Measurements from ENCODE around the gene ZNF488. TPM values are rescaled to one million over a fixed set of nuclear protein-coding genes. Genes with fewer than 3 reads are reported as not detected.

Gene ZNF488
- total RNA-seq, 2 experiments from 2014 or later: 0.12 TPM; not detected in 1

DNA sequence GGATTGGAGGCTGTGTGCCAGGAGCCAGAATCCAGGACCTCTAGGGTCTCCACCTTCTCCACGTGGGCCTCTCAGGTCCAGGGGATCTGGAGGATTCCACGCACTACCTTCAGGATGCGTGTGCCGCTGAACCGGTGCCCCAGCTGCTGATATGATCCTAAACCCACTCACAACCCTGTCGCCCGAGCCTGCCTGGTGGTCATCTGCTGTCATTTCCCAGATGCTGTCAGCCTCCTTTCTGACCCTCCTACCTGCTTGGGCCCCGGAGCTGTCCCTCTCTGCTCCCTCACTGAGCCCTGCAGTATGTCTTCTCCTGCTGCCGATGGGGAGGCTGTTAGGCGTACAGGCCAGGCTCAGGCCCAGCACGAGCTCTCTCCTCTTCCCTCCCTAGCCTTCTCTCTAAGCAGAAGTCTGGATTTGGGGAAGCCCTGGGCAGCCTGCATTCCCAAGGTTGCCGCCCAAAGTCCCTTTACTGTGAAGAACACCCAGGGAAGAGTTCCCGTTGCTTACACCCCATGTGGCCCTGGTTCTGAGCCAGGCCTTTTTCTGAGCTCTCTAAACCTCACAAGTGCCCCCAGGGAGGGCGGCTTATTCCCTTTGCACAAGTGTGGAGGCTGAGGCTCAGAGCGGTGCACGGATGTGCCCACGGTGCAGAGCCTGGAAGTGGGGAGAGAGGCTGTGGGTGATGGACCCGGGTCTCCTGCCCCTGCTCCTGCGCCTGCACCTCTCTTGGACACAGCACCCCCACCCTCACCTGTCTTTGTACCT lies 30.8 kb upstream of the ZNF488 start:
- H3K36me3 Mint-ChIP-seq: no peaks in the 10 kb centered on the region
- CTCF ChIA-PET: no interaction called here
- no peak for ATAC-seq

DNA sequence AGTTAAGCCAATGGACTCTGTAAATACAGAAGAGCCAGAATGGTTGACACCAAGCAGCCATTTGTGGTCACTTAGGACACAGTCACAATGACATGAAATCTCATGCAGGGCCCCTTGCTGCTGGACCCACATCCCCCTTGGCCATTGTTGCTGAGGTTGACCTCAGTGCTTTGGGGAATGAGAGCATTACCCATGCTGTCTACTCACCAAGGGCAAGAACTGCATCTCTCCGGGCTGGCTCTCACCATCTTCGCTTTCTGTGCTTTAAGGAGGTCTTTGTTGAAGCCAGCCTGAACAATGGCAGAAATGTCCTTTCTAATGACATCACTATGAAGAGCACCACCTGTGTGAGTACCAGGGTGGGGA lies 30.1 kb upstream of the ZNF488 start:
- Mint-ChIP-seq H3K9me3 (ENCODE audit: low read depth) (no peaks in the 10 kb centered on the region), H3K27ac (no peak overlapping the region), H3K4me1 (no peaks in the 10 kb centered on the region), H3K27me3 (peaks cover 2% of the 10 kb centered on the region), H3K4me3 (no peak overlapping the region), H3K36me3 (no peaks in the 10 kb centered on the region)
- ATAC-seq (no peak), DNase-seq (no peak)
- CTCF ChIA-PET: no interaction called here

More for the DNA sequence above, 30.8 kb upstream of the ZNF488 start:
- Mint-ChIP-seq H3K27ac (no peak overlapping the region), H3K27me3 (peaks cover 2% of the 10 kb centered on the region), H3K4me3 (no peak overlapping the region), H3K4me1 (no peaks in the 10 kb centered on the region), H3K9me3 (ENCODE audit: low read depth) (no peaks in the 10 kb centered on the region)
- no peak for DNase-seq

DNA sequence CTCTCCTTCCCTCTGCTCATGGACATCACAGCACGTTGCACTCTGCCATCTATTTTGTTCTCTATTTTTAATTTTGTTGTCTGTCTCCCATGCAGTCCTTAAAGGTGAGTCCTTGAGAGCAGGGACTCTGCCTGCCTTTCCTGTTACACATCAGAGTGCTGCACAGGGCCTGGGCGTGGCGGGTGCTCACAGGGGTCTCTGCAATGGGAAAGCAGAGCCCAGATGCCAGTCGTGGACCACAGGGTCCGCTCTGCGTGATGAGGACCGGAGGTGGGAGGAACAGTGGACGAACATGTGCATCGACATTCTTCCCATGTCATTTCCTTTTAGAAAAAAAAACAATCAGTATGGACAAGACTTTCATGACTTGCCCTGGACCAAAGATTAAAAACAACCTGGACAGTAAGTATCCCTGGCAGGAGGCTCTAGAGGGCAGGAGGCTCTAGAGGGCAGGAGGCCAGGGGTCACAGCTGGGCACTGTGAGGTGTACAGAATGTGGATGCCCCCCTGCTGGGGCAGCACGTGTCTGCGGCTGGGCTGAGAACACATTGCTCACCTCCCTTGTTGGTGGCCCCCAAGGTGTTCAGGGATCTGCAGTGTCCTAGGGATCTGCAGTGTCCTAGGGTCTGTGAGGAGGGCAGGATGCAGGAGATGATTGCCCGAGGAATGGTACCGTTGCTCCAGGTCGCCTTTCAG lies 29.6 kb upstream of the ZNF488 start:
- no peak for DNase-seq
- ATAC-seq: no peak
- peaks cover 2% of the 10 kb centered on the region for H3K27me3 Mint-ChIP-seq
- no peak overlapping the region for H3K27ac Mint-ChIP-seq
- H3K4me1 Mint-ChIP-seq: no peaks in the 10 kb centered on the region
- H3K4me3 Mint-ChIP-seq: no peak overlapping the region
- no peaks in the 10 kb centered on the region for H3K9me3 Mint-ChIP-seq (ENCODE audit: low read depth)
- no peaks in the 10 kb centered on the region for H3K36me3 Mint-ChIP-seq
- CTCF ChIA-PET: no interaction called here

DNA sequence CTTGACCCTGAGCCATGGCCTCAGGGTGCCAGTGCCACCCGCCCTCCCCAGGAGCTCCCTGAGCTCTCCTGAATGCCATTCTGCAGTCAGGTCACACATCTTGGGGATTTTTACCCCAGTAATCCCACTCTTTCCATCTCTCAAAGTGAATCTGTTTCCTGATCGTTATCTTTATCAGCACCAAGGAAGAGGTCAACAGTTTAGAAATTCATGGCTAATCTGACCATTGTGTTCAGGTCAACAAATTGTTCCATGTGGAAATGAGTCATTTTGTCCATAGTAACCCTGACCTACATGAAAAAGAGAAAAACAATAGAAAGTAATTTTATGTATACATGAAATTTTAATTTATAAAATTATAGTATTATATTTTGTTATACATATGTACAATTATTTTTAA lies 28.8 kb upstream of the ZNF488 start:
- CTCF ChIA-PET: no interaction called here
- ATAC-seq (no peak), DNase-seq (no peak)
- Mint-ChIP-seq H3K27ac (no peak overlapping the region), H3K27me3 (peaks cover 2% of the 10 kb centered on the region), H3K4me1 (no peaks in the 10 kb centered on the region), H3K9me3 (ENCODE audit: low read depth) (no peaks in the 10 kb centered on the region), H3K36me3 (no peaks in the 10 kb centered on the region), H3K4me3 (no peak overlapping the region)

DNA sequence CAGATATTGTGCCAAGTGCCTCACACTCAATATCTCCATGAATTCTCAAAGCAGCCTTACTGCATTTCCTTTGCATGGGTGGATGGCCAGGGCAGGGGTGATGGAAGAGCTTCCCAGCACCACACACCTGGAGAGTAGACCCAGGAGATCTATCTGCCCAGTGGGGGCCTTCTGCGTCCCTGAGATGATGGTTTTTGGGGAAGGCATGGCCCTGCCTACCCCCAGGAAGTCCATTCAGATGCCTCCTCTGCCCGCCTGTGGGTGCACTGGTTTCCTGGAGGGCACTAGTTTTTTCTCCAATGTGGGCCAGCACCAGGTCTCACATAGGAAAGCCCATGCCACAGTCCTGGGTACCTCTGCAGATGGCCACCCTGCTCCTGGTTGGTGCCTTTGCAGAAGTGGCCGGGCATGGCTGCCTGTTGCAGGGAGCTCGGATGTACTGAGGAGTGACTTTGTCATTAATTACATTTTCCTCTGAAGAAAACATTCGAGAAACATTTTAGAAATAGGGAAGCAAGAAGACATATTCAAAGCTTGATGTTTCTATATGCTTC lies 28.2 kb upstream of the ZNF488 start:
- H3K27me3 Mint-ChIP-seq: peaks cover 2% of the 10 kb centered on the region
- H3K36me3 Mint-ChIP-seq: no peaks in the 10 kb centered on the region
- DNase-seq (no peak), ATAC-seq (no peak)
- H3K9me3 Mint-ChIP-seq (ENCODE audit: low read depth): no peaks in the 10 kb centered on the region
- H3K4me3 Mint-ChIP-seq: no peak overlapping the region
- H3K4me1 Mint-ChIP-seq: no peaks in the 10 kb centered on the region
- H3K27ac Mint-ChIP-seq: no peak overlapping the region
- CTCF ChIA-PET: no interaction called here

DNA sequence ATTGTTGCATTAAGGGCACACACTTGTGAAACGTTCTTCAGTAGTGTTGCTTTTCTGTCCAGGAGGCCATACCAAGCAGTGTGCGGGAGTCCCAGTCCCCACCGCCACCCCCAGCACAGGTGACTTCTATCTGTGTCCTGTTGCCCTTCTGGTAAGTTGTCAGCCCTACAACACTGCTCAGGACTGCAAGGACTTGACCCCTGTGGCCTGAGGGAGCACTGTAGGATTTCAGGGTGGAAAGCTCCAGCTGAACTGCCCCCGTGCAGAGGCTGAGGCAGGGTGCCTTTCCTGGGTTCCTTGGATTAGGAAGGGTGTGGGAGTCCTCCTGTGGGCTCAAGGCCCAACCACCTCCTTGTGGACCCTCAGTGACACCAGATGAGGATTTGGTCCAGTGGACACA lies 26.8 kb upstream of the ZNF488 start:
- CTCF ChIA-PET: no interaction called here
- ATAC-seq (no peak), DNase-seq (no peak)
- Mint-ChIP-seq H3K27me3 (peaks cover 2% of the 10 kb centered on the region), H3K36me3 (no peaks in the 10 kb centered on the region), H3K4me3 (no peak overlapping the region), H3K4me1 (no peaks in the 10 kb centered on the region), H3K9me3 (ENCODE audit: low read depth) (no peaks in the 10 kb centered on the region), H3K27ac (no peak overlapping the region)

DNA sequence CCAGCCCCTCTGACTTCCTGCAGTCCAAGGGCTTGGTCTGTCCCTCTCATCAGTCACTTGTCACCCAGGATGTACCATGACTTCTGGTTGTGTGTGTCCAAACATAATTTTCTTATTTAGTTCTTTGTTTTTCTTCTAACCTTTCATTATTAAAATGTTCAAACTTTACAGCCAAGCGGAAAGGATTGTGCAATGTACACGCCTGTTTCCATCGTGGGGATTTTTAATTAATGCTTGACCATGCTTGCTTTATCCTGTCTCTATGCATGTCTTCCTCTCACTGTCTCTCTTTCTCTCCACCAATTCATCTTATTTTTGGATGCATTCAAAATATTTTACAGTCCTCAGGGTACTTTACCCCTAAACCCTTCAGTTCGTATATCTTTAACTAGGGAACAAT lies 26.2 kb upstream of the ZNF488 start:
- Mint-ChIP-seq H3K4me3 (no peak overlapping the region), H3K36me3 (no peaks in the 10 kb centered on the region), H3K27me3 (peaks cover 2% of the 10 kb centered on the region), H3K9me3 (ENCODE audit: low read depth) (no peaks in the 10 kb centered on the region), H3K4me1 (no peaks in the 10 kb centered on the region), H3K27ac (no peak overlapping the region)
- no peak for DNase-seq
- no peak for ATAC-seq
- CTCF ChIA-PET: no interaction called here

DNA sequence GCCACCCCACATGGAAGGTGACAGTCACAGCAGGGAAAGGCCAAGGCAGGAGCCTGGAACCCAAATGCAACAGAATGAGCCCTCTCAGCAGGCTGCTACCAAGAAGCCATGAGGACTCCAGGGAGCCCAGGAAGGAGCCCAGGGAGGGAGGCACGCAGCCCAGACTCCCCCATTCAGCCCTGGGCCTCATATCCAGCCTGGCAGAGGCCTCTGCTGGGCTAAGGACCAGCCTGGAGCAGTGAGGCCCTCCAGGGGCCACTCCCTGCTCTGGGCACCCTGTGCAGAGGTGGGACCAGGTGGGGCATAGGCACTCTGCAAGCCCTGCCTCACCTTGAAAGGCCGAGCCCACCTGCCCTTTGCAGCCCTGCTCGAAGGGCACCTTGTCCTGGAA lies 25.8 kb upstream of the ZNF488 start:
- Mint-ChIP-seq H3K4me1 (no peaks in the 10 kb centered on the region), H3K27ac (no peak overlapping the region), H3K9me3 (ENCODE audit: low read depth) (no peaks in the 10 kb centered on the region), H3K4me3 (no peak overlapping the region), H3K27me3 (peaks cover 2% of the 10 kb centered on the region), H3K36me3 (no peaks in the 10 kb centered on the region)
- CTCF ChIA-PET: no interaction called here
- DNase-seq: no peak
- ATAC-seq: no peak

DNA sequence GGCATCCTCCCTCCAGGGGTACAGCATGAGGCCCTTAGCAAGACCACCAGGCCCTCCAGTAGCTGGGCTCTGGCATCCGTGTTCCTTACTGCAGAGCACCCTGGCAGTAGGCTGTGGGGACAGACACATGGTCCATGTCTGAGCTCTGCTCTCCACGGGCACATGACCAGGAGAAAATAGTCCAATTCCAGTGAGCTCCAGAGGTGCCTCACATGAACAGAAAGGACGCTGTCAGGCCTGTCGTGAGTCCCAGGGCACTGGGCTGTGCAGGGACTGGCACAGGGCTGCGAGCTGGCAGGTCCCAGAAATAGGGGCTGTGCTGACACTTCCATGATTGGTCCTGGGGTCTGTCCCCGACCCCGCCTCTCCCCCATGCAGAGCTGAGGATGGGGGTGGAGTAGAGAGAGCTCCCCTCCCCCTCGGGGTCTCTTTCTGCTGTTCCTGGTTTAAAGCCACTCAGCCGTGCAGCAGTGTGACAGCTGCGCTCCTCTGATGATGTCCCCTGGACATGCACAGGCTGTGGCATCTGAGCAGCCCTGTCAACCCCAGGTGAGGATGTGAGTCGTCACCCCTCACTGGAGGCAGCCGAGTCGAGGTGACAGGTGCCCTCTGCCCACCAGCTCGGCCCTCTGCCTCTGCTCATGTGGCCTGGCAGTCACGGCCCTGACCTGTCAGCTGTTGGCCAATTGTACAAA lies 25.2 kb upstream of the ZNF488 start:
- no peaks in the 10 kb centered on the region for H3K9me3 Mint-ChIP-seq (ENCODE audit: low read depth)
- H3K4me3 Mint-ChIP-seq: no peak overlapping the region
- H3K4me1 Mint-ChIP-seq: no peaks in the 10 kb centered on the region
- ATAC-seq (no peak), DNase-seq (no peak)
- CTCF ChIA-PET: no interaction called here
- peaks cover 2% of the 10 kb centered on the region for H3K27me3 Mint-ChIP-seq
- H3K36me3 Mint-ChIP-seq: no peaks in the 10 kb centered on the region
- H3K27ac Mint-ChIP-seq: no peak overlapping the region

DNA sequence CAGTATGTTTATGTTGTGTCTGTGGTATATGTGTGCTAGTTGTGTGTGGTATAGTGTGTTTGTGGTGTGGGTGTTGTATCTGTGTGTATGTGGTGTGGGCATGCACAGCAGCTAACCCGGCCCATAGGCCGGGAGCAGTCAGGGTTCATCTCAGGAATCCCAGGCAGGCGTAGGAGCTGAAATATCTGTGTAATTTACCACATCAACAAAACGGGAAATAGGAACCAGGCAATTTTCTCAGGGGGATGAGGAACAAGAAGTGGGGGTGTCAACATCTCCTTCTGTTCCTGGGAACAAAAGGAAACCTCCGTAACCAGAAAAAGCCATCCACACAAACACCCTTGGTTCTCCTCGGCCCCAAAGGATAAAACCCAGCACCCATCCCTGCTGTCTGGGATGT lies 24.5 kb upstream of the ZNF488 start:
- no peak for DNase-seq
- no peak for ATAC-seq
- Mint-ChIP-seq H3K27me3 (peaks cover 2% of the 10 kb centered on the region), H3K27ac (no peak overlapping the region), H3K9me3 (ENCODE audit: low read depth) (no peaks in the 10 kb centered on the region), H3K4me1 (no peaks in the 10 kb centered on the region), H3K36me3 (no peaks in the 10 kb centered on the region), H3K4me3 (no peak overlapping the region)
- CTCF ChIA-PET: no interaction called here

DNA sequence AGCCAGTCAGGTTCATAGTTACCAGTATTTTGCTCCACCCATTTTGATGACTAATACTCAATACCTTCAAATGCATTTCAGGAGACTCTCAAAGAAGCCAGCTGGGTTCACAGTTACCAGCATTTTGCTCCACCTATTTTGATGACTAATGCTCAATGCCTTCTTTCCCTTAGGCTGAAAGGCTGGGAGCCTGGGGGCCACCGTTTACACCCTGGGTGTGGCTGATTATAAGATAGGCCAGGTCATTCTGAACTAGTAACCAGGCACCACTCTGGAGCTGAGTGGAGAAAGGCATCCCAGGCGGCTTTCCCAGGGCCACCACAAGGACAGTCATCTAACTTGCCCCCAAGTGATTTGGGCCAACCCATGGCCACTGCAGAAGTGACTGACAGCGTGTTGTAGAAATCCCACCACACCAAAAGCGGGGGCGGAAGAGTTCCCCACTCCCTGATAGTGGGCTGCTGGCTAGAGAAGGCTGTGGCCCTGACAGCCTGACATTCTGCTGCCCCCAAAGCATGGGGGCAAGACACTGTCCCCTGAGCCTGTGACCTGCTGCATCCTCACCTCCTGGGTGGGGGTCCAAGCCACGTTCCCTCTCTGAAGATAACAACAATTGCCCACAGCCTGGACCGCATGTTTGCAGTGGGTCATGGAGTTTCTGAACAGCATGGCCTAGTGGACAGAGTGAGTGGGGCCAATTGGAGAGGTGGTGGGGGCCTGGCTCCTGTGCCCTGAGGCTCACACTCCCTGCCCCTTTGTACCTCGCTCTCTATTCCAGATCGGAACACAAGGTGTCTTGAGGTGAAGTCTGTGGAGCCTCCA lies 23.0 kb upstream of the ZNF488 start:
- no peaks in the 10 kb centered on the region for H3K27me3 Mint-ChIP-seq
- CTCF ChIA-PET: no interaction called here
- ATAC-seq: no peak
- no peaks in the 10 kb centered on the region for H3K36me3 Mint-ChIP-seq
- no peak overlapping the region for H3K4me3 Mint-ChIP-seq
- no peak for DNase-seq
- H3K4me1 Mint-ChIP-seq: no peaks in the 10 kb centered on the region
- no peaks in the 10 kb centered on the region for H3K9me3 Mint-ChIP-seq (ENCODE audit: low read depth)
- no peak overlapping the region for H3K27ac Mint-ChIP-seq

DNA sequence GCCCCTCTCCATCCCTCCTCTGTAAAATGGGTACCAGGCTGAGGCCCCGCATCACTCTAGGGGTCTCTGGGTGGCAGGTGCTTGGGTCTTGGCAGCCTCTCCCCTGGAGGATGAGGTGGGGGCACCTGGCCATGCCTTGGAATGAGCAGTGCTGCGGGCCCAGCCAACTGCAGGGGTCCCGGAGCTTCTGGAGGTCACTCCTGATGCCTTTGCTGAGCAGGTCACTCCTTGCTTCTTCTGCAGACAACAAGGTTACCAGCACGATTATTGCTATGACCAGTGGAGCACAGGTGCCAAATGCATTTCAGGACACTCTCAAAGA lies 22.4 kb upstream of the ZNF488 start:
- Mint-ChIP-seq H3K36me3 (no peaks in the 10 kb centered on the region), H3K27ac (no peak overlapping the region), H3K4me1 (no peaks in the 10 kb centered on the region), H3K9me3 (ENCODE audit: low read depth) (no peaks in the 10 kb centered on the region), H3K27me3 (no peaks in the 10 kb centered on the region), H3K4me3 (no peak overlapping the region)
- DNase-seq (no peak), ATAC-seq (no peak)
- CTCF ChIA-PET: no interaction called here

DNA sequence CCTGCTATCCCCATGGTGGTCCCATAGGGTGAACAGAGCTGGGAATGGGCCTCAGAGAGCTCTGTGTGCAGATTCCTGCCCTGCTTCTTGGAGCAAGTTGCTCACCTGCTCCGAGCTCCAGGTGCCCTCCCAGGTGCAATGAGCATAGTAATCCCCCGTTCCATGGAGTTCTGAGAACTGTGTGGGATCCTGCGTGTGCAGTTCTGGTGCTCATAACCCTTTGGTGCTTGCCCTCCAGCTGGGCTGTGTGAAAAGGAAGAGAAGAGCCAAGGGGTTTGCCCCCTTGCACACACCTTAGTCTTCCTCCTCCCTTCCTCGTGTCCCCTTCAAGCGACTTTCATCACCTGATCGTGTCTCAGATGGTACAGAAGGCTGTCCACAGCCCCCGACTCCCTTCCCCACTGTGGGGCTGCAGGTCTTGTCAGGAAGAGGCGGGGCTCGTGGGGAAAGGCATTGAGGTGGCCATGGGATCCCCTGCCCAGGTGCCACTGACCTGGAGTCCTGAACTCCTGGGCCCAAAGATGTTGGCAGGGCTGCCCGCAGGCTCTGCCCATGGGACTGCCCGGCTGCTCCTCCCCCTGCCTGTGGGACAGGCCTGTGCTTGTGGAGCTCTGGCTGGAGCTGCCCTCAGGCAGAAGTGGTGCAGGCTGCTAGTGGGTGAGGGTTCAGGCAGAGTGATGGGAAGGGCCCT lies 21.9 kb upstream of the ZNF488 start:
- Mint-ChIP-seq H3K27me3 (no peaks in the 10 kb centered on the region), H3K4me1 (no peaks in the 10 kb centered on the region), H3K27ac (no peak overlapping the region), H3K9me3 (ENCODE audit: low read depth) (no peaks in the 10 kb centered on the region), H3K4me3 (no peak overlapping the region), H3K36me3 (no peaks in the 10 kb centered on the region)
- DNase-seq (no peak), ATAC-seq (no peak)
- CTCF ChIA-PET: interaction anchor here (1.0 kb wide), 1 partner anchor 22 kb away, joined by 3 read pairs; the partner anchor contains the start of gene ZNF488
